ENCODE measurements around the gene DIAPH3. TPM values are rescaled to one million over a fixed set of nuclear protein-coding genes. Genes with fewer than 3 reads are reported as not detected.

Gene DIAPH3
- total and polyA plus RNA-seq, 2 donors (not counting 1 experiment from before 2014, with no cell fraction given) = 0.03 to 0.10 TPM

GRCh38 chr13:60020288-60020687 lies 143.4 kb downstream of the DIAPH3 start:
- Histone ChIP-seq H2AFZ (ENCODE audit: insufficient read depth, low read depth, low read length, poor library complexity, severe bottlenecking) (no peak overlapping the region), H4K20me1 (ENCODE audit: control insufficient read depth, insufficient read depth, low read length, poor library complexity, severe bottlenecking) (no peaks in the 10 kb centered on the region), H3K27ac (ENCODE audit: low read length in 2 of 2) (no peak overlapping the region), H3K36me3 (replicated peaks in 1 of 2; ENCODE audit: control extremely low read depth in 1 of 2, control insufficient read depth in 1 of 2, extremely low read depth in 1 of 2, insufficient read depth in 2 of 2, low read length in 1 of 2) (no peaks in the 10 kb centered on the region), H3K27me3 (replicated peaks in 1 of 4; ENCODE audit: control extremely low read depth in 1 of 4, control insufficient read depth in 3 of 4, insufficient read depth in 4 of 4, low read length in 3 of 4) (no peaks in the 10 kb centered on the region), H3K4me3 (ENCODE audit: control extremely low read depth in 1 of 5, extremely low read depth in 1 of 5, insufficient read depth in 1 of 5, low read depth in 2 of 5, low read length in 4 of 5) (no peak overlapping the region), H3K79me2 (ENCODE audit: control insufficient read depth, insufficient read depth, low read length) (no peaks in the 10 kb centered on the region), H3K4me2 (replicated peaks; ENCODE audit: low read depth, low read length, poor library complexity, severe bottlenecking) (no peak overlapping the region), H3K9me3 (ENCODE audit: control extremely low read depth in 1 of 3, control insufficient read depth in 2 of 3, insufficient read depth in 1 of 3, low read length in 2 of 3) (peaks cover 0 to 11% (median 0%) of the 10 kb centered on the region in 3 donors), H3K9ac (ENCODE audit: low read length) (no peak overlapping the region), H3K4me1 (ENCODE audit: control insufficient read depth in 2 of 2, insufficient read depth in 2 of 2, low read length in 2 of 2) (no peaks in the 10 kb centered on the region)
- WGBS (ENCODE audit: insufficient coverage) = 100% methylated on average over 1 of the region's 3 CpGs
- ChIA-PET CTCF (no interaction called here), POLR2A (no interaction called here)
- peaks cover 11% of the 10 kb centered on the region for H3K4me1 Mint-ChIP-seq
- DNase-seq (no peak), ATAC-seq (ENCODE audit: low read depth) (no peak)
- TF ChIP-seq EZH2 (IDR thresholded peaks at IDR 0.05; ENCODE audit: borderline replicate concordance, insufficient read depth, low read depth, low read length, poor library complexity, severe bottlenecking) = no peak
- no peak for TF ChIP-seq CTCF (IDR thresholded peaks at IDR 0.05)
- H3K27me3 Mint-ChIP-seq = no peaks in the 10 kb centered on the region
- no peak overlapping the region for H3K4me3 Mint-ChIP-seq
- H3K9me3 Mint-ChIP-seq (ENCODE audit: insufficient read depth) = peaks cover 2% of the 10 kb centered on the region
- intact Hi-C loops (cut with micrococcal nuclease) = no loop called here
- no peak overlapping the region for H3K27ac Mint-ChIP-seq

GRCh38 chr13:60019119-60019993 lies 144.4 kb downstream of the DIAPH3 start:
- no CpG with 5 or more reads among the region's 6 CpGs for WGBS (ENCODE audit: insufficient coverage)
- Histone ChIP-seq H3K4me1 (ENCODE audit: control insufficient read depth in 2 of 2, insufficient read depth in 2 of 2, low read length in 2 of 2) (no peaks in the 10 kb centered on the region), H3K27ac (ENCODE audit: low read length in 2 of 2) (no peak overlapping the region), H3K27me3 (replicated peaks in 1 of 4; ENCODE audit: control extremely low read depth in 1 of 4, control insufficient read depth in 3 of 4, insufficient read depth in 4 of 4, low read length in 3 of 4) (no peaks in the 10 kb centered on the region), H3K36me3 (replicated peaks in 1 of 2; ENCODE audit: control extremely low read depth in 1 of 2, control insufficient read depth in 1 of 2, extremely low read depth in 1 of 2, insufficient read depth in 2 of 2, low read length in 1 of 2) (no peaks in the 10 kb centered on the region), H3K4me3 (ENCODE audit: control extremely low read depth in 1 of 5, extremely low read depth in 1 of 5, insufficient read depth in 1 of 5, low read depth in 2 of 5, low read length in 4 of 5) (no peak overlapping the region), H3K9ac (ENCODE audit: low read length) (no peak overlapping the region), H3K9me3 (ENCODE audit: control extremely low read depth in 1 of 3, control insufficient read depth in 2 of 3, insufficient read depth in 1 of 3, low read length in 2 of 3) (peaks cover 0 to 11% (median 0%) of the 10 kb centered on the region in 3 donors), H3K4me2 (replicated peaks; ENCODE audit: low read depth, low read length, poor library complexity, severe bottlenecking) (no peak overlapping the region), H2AFZ (ENCODE audit: insufficient read depth, low read depth, low read length, poor library complexity, severe bottlenecking) (peak overlapping the region; percentile 29), H4K20me1 (ENCODE audit: control insufficient read depth, insufficient read depth, low read length, poor library complexity, severe bottlenecking) (no peaks in the 10 kb centered on the region), H3K79me2 (ENCODE audit: control insufficient read depth, insufficient read depth, low read length) (no peaks in the 10 kb centered on the region)
- peak; percentile 5 for DNase-seq
- H3K27ac Mint-ChIP-seq = no peak overlapping the region
- ATAC-seq (ENCODE audit: low read depth) = no peak
- peaks cover 11% of the 10 kb centered on the region for H3K4me1 Mint-ChIP-seq
- peaks cover 2% of the 10 kb centered on the region for H3K9me3 Mint-ChIP-seq (ENCODE audit: insufficient read depth)
- TF ChIP-seq CTCF (IDR thresholded peaks at IDR 0.05) = no peak
- intact Hi-C loops (cut with micrococcal nuclease) = no loop called here
- CTCF ChIA-PET = no interaction called here
- no peak overlapping the region for H3K4me3 Mint-ChIP-seq
- POLR2A ChIA-PET = no interaction called here
- H3K27me3 Mint-ChIP-seq = no peaks in the 10 kb centered on the region
